DND-41 (cell line): ENCODE results near the gene ZNF536.

ENCODE experiments used
- CTCF ChIP-seq: IDR thresholded peaks from 2 replicates; pipeline ENCODE4 v1.5.1; 2012; ENCODE audit warnings: borderline replicate concordance, low read length, moderate library complexity, mild to moderate bottlenecking; ENCODE audit not compliant: poor library complexity, severe bottlenecking; ENCODE audit errors: extremely low read depth
- EZH2 ChIP-seq: IDR thresholded peaks from 3 replicates; pipeline ENCODE4 v1.6.1; 2012; ENCODE audit warnings: borderline replicate concordance, low read depth, mild to moderate bottlenecking, moderate library complexity, low read length, inconsistent platforms; ENCODE audit not compliant: severe bottlenecking

GRCh38 chr19:30373593-30373992, 1.4 kb downstream of the ZNF536 start:
- TF ChIP-seq EZH2 (no peak), CTCF (no peak)
